Mesodermal cell (in vitro differentiated cells): ENCODE results near the gene CHRFAM7A.
"Not testable (repeated sequence)": the region's sequence is repeated elsewhere in the genome, so short reads cannot be mapped to it uniquely, and the experiment has no call there.

ENCODE experiments used
- H3K27ac ChIP-seq: 2 replicates; pipeline ENCODE4 v1.7.0; 2013; ENCODE audit warnings: mild to moderate bottlenecking, low read depth, low read length, moderate library complexity; ENCODE audit not compliant: severe bottlenecking
- H3K36me3 ChIP-seq: 2 replicates; pipeline ENCODE4 v1.7.1; 2013; ENCODE audit warnings: mild to moderate bottlenecking, low read length, moderate library complexity; ENCODE audit not compliant: control insufficient read depth, insufficient read depth
- H3K4me1 ChIP-seq: one replicate; pipeline ENCODE4 v1.7.1; 2013; ENCODE audit warnings: mild to moderate bottlenecking, low read length; ENCODE audit not compliant: insufficient read depth, control insufficient read depth, poor library complexity, severe bottlenecking
- H3K4me3 ChIP-seq: 2 replicates; pipeline ENCODE4 v1.7.0; 2013; ENCODE audit warnings: low read length, control low read depth, mild to moderate bottlenecking; ENCODE audit not compliant: insufficient read depth, poor library complexity, severe bottlenecking; ENCODE audit errors: extremely low read depth
- H3K9me3 ChIP-seq: 2 replicates; pipeline ENCODE4 v1.7.1; 2013; ENCODE audit warnings: mild to moderate bottlenecking, low read length, moderate library complexity; ENCODE audit not compliant: control insufficient read depth
- WGBS, 2 experiments: methylation state at CpG; one replicate each; pipeline ENCODE4 v1.1.5; 2013; ENCODE audit warnings: missing lambda C conversion rate in 2 of 2; ENCODE audit not compliant: insufficient coverage in 2 of 2; 5-methylcytosine and 5-hydroxymethylcytosine counted together

Gene CHRFAM7A

DNA sequence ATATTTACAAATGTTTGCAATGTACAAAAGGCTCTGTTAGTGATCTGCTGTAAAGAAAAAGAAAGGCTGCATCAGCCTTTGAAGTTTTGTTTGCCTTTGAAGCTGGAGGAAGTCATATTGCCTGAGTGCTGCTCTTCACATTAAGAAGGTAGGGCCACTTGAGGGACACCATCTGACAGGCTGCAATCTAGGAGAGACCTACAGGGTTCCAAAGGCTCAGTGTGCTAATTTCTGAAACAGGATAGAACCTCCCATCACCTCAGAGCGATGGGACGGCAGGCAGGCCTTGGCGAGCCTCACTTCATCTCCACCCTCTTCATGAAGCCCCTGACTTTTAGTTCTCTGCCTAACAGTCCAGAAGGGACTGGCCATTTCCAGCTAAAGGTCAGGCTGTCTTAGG, 77.6 kb downstream of the CHRFAM7A start:
- not testable (repeated sequence) for H3K27ac ChIP-seq, H3K36me3 ChIP-seq, H3K9me3 ChIP-seq, H3K4me3 ChIP-seq, H3K4me1 ChIP-seq
- no CpG with 5 or more reads among the region's 3 CpGs for WGBS, 2 experiments

DNA sequence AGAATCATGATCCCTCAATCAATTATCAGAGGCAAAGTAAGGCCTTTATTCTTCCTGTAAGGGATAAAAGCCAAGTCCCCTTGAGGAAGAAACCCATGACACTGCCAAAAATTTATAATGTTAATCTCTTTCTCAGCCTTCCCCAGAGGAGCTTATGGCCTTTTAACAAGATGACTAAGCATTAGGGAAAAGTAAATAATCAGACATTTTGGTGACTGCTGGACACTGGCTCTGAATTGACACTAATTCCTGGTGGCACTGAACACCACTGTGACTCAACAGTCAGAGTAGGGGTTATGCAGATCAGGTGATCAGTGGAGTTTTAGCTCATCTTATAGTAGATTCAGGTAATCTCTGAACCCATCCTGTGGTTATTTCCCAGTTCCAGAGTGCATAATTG, 82.8 kb downstream of the CHRFAM7A start:
- not testable (repeated sequence) for H3K4me3 ChIP-seq, H3K36me3 ChIP-seq, H3K4me1 ChIP-seq, H3K27ac ChIP-seq, H3K9me3 ChIP-seq
